ENCODE results near the gene TMEM51. TPM values are rescaled to one million over a fixed set of nuclear protein-coding genes. Genes with fewer than 3 reads are reported as not detected.

The TMEM51 gene
- total RNA-seq, 1 experiment from 2014 or later: 47.6 TPM

DNA sequence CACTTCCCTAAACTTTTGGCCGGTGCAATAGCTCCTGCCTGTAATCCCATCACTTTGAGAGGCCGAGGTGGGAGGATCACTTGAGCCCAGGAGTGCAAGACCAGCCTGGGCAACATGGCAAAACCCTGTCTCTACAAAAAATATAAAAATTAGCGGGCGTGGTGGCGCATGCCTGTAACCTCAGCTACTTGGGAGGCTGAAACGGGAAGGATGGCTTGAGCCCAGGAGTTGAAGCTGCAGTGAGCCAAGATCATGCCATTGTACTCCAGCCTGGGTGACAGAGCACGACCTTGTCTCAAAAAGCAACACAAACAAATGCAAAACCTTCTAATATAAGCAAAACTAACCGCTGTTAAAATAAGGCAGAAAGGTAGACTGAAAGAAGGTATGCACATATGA is 25.9 kb downstream of the TMEM51 start:
- TF ChIP-seq, protein P1, sequence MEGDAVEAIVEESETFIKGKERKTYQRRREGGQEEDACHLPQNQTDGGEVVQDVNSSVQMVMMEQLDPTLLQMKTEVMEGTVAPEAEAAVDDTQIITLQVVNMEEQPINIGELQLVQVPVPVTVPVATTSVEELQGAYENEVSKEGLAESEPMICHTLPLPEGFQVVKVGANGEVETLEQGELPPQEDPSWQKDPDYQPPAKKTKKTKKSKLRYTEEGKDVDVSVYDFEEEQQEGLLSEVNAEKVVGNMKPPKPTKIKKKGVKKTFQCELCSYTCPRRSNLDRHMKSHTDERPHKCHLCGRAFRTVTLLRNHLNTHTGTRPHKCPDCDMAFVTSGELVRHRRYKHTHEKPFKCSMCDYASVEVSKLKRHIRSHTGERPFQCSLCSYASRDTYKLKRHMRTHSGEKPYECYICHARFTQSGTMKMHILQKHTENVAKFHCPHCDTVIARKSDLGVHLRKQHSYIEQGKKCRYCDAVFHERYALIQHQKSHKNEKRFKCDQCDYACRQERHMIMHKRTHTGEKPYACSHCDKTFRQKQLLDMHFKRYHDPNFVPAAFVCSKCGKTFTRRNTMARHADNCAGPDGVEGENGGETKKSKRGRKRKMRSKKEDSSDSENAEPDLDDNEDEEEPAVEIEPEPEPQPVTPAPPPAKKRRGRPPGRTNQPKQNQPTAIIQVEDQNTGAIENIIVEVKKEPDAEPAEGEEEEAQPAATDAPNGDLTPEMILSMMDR (IDR thresholded peaks at IDR 0.05; ENCODE audit: unreplicated experiment): no peak
- intact Hi-C loops (cut with micrococcal nuclease; ENCODE audit: unreplicated experiment): loop anchor here (2.0 kb wide), 2 partner anchors 21 to 27 kb away; partner anchors contain the start of gene TMEM51
- H3K27ac Mint-ChIP-seq (ENCODE audit: unreplicated experiment): peak overlapping the region; percentile 89
- no TSS peak for BruUV-seq (replicated peaks)
- H3K27me3 Mint-ChIP-seq (ENCODE audit: unreplicated experiment): no peaks in the 10 kb centered on the region
- peak overlapping the region; percentile 39 for H3K4me3 Mint-ChIP-seq (ENCODE audit: low read depth, unreplicated experiment)
- H3K36me3 Mint-ChIP-seq (ENCODE audit: insufficient read depth, unreplicated experiment): peaks cover 42% of the 10 kb centered on the region
- CTCF ChIA-PET: interaction anchor here (1.1 to 3.8 kb wide), 5 partner anchors 10 to 51 kb away, joined by 3 to 14 read pairs (median 5); no protein-coding TSS in a partner anchor
- H3K4me1 Mint-ChIP-seq (ENCODE audit: low read depth, unreplicated experiment): peaks cover 71% of the 10 kb centered on the region
- no peaks in the 10 kb centered on the region for H3K9me3 Mint-ChIP-seq (ENCODE audit: low read depth, unreplicated experiment)
- DNase-seq: no peak

GRCh38 chr1:15180189-15180588 is 26.6 kb downstream of the TMEM51 start:
- no TSS peak for BruUV-seq (replicated peaks)
- Mint-ChIP-seq H3K4me3 (ENCODE audit: low read depth, unreplicated experiment) (peak overlapping the region; percentile 28), H3K4me1 (ENCODE audit: low read depth, unreplicated experiment) (peaks cover 68% of the 10 kb centered on the region), H3K9me3 (ENCODE audit: low read depth, unreplicated experiment) (no peaks in the 10 kb centered on the region), H3K27me3 (ENCODE audit: unreplicated experiment) (no peaks in the 10 kb centered on the region), H3K36me3 (ENCODE audit: insufficient read depth, unreplicated experiment) (peaks cover 37% of the 10 kb centered on the region), H3K27ac (ENCODE audit: unreplicated experiment) (peak overlapping the region; percentile 30)
- peak; percentile 43 for DNase-seq
- intact Hi-C loops (cut with micrococcal nuclease; ENCODE audit: unreplicated experiment): no loop called here
- CTCF ChIA-PET: interaction anchor here (3.8 kb wide), 1 partner anchor 21 kb away, joined by 14 read pairs; no protein-coding TSS in a partner anchor
- TF ChIP-seq, protein P1 (IDR thresholded peaks at IDR 0.05; ENCODE audit: unreplicated experiment): no peak

DNA sequence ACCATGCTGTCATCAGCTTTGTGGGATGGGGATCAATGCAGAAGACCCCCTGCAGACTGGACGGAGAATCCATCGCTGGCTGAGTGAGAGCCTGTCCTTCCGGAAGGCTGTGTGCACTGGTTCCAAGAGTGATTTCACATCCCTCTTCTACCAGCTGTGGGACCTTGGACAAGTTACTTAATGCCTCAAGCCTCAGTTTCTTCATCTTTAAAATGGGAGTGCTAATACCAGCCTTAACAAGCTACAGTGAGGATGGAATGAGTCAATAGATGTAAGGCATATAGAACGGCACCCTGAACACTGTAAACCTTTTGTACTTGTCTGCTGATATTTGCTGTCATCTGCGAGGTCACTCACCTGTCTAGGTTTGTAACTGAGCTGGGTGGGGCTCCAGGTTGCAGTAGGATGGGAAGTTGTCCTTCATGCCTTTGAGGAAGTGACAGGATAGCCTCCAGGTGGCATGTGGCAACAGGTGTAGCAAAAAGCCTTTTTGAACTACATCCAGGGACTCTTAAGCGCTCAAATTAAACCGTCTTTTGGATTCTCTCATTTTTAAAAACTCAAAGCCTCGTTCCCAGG is 27.5 kb downstream of the TMEM51 start:
- peaks cover 39% of the 10 kb centered on the region for H3K36me3 Mint-ChIP-seq (ENCODE audit: insufficient read depth, unreplicated experiment)
- BruUV-seq (replicated peaks): no TSS peak
- CTCF ChIA-PET: interaction anchor here (0.6 to 3.8 kb wide), 3 partner anchors 12 to 549 kb away, joined by 3 to 14 read pairs (median 3); no protein-coding TSS in a partner anchor
- intact Hi-C loops (cut with micrococcal nuclease; ENCODE audit: unreplicated experiment): no loop called here
- DNase-seq: no peak
- H3K4me1 Mint-ChIP-seq (ENCODE audit: low read depth, unreplicated experiment): peaks cover 70% of the 10 kb centered on the region
- TF ChIP-seq, protein P1 (IDR thresholded peaks at IDR 0.05; ENCODE audit: unreplicated experiment): no peak
- H3K9me3 Mint-ChIP-seq (ENCODE audit: low read depth, unreplicated experiment): no peaks in the 10 kb centered on the region
- H3K27ac Mint-ChIP-seq (ENCODE audit: unreplicated experiment): no peak overlapping the region
- no peaks in the 10 kb centered on the region for H3K27me3 Mint-ChIP-seq (ENCODE audit: unreplicated experiment)
- no peak overlapping the region for H3K4me3 Mint-ChIP-seq (ENCODE audit: low read depth, unreplicated experiment)

DNA sequence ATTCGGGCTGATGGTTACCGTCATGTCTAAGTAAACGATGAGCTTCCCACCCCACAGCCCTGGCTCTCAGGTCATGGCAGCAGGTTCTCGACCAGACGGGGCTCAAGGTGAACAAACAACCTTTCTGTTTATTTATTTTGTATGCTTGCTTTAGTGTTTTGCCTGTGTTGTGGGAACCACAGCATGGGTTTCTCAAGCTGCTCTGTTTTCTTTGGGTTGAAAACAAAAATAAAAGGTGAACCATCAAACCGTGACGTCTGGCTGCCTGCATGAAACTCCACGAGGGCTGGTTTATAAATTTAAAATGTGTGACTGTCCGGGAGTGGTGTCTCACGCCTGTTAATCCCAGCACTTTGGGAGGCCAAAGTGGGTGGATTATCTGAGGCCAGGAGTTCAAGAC is 28.0 kb downstream of the TMEM51 start:
- peaks cover 70% of the 10 kb centered on the region for H3K4me1 Mint-ChIP-seq (ENCODE audit: low read depth, unreplicated experiment)
- DNase-seq: no peak
- H3K27ac Mint-ChIP-seq (ENCODE audit: unreplicated experiment): no peak overlapping the region
- H3K27me3 Mint-ChIP-seq (ENCODE audit: unreplicated experiment): no peaks in the 10 kb centered on the region
- peaks cover 39% of the 10 kb centered on the region for H3K36me3 Mint-ChIP-seq (ENCODE audit: insufficient read depth, unreplicated experiment)
- intact Hi-C loops (cut with micrococcal nuclease; ENCODE audit: unreplicated experiment): no loop called here
- BruUV-seq (replicated peaks): no TSS peak
- H3K9me3 Mint-ChIP-seq (ENCODE audit: low read depth, unreplicated experiment): no peaks in the 10 kb centered on the region
- CTCF ChIA-PET: interaction anchor here (0.6 to 3.8 kb wide), 3 partner anchors 13 to 548 kb away, joined by 3 to 14 read pairs (median 3); no protein-coding TSS in a partner anchor
- TF ChIP-seq, protein P1 (IDR thresholded peaks at IDR 0.05; ENCODE audit: unreplicated experiment): no peak
- H3K4me3 Mint-ChIP-seq (ENCODE audit: low read depth, unreplicated experiment): no peak overlapping the region

Data from Calu3 (cell line).